ENCODE measurements around the gene UBE2E1.

The UBE2E1 gene

DNA sequence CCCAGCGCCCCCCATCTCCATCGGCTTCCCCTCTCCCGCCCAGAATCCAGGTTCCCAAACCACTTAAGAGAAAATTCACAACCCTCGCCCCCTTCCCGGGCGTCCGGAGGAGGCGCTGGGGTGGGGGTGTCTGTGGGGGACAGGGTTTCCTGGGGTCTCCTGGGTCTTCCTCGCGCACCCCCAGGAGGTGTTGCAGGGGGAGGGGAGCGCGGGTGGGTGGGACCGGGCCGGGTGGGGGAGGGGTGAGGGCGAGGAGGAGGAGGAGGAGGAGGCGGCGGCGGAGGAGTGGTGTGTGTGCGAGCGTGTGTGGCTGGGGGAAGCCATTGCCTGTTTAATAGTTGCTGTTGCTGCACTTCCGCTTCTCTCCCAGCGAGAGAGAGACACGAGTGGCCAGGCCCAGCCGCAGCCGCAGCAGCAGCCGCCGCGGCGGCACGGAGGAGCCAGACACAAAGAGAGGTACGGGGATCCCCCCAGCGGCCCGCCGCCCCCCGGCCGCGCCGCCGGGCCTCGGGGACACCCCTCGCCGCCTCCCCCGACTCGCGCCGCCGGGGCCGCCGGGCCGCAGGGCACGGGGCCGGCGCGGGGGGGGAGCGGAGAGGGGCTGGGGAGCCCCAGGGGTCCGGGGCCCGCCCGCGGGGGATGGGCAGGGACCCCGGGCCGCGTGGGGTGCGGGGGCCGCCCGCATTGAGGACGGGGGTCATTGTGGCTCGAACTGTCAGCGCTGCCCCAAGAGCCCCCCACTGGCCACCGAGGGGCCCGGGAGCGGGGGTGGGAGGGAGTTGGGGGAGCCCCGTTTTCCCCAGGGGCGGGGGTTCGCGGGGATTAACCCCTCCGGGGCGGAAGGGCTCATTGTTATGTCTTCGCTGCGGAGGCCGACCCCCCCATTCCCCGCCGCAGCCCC, at the start of gene UBE2E1:
Gene UBE2E1 (plus strand): TSS at position 323 of the 901 bp plus-strand sequence. CDS start 1,315 bp downstream, outside the sequence.
- DNase-seq = peak; percentile 39 to 72

DNA sequence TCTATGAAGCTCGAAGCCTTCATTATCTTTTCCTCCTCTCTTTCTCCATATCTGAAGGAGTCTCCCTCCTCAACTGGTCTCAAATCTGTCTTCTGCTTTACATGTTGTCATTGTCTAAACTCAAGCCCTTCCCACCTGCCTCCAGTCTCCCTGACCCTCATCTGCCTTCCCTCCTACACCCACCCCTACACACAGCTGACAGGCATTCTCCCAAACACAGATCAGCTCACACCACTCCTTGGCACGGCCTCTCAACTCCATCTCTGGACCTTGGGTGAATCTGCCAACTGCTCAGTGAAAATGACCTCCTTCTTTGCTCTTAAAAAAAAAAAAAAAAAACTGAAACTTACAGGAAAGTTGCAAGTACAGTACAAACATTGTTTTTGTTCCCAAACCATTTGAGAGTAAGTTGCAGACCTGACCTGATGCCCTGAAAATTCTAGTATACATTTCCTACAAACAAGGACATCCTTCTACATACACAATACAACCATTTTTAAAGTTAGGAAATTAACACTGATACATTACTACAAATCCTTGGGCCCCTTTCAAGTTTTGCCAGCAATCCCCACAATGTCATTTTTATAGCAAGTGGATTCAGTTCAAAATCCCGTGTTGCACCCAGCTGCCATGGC, 49.4 kb upstream of the UBE2E1 start:
- no peak for DNase-seq

DNA sequence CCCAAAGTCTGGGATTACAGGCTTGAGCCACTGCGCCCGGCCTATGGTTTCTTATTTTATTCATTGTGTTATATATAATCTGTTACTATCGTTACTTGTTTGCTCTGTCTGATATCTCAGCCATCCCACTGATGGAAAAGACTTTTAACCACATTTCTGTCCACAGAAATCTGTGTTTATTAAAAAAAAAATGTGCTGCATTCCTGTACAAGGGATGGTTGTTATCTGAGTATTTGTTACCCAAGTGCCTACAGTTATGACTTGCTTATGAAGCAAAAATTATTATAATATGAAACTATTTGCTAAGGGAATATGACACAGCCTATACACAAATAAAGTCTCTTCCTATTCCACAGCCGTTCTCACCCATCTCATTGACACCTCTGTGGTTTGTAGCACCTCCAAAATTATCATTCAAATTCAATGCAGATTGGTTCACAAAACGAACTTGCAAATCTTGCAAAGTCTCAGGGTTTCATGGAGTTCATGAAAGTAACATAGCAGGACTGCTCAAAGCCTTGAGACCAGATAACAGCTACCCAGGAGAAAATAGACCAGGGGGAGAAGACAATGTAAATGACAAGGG, 47.4 kb upstream of the UBE2E1 start:
- no peak for DNase-seq

DNA sequence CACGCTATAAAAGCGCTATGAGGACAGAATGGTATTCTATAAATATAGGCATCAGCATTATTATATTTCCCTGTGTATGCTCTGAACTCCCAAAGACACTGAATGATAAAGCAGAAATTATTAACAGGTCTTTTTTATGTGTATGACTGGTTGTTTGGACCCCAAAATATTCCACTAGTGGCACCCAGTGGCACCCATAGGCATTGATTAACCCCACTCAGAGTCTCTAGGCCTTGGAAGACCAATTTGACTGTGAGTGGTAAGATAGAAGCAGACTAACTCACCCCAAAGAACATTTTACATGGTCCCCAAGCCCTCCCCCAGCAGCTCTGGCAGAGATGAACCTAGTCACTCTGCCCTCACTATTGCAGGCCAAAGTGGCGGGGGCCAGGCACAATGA, 45.4 kb upstream of the UBE2E1 start:
- no peak for DNase-seq

DNA sequence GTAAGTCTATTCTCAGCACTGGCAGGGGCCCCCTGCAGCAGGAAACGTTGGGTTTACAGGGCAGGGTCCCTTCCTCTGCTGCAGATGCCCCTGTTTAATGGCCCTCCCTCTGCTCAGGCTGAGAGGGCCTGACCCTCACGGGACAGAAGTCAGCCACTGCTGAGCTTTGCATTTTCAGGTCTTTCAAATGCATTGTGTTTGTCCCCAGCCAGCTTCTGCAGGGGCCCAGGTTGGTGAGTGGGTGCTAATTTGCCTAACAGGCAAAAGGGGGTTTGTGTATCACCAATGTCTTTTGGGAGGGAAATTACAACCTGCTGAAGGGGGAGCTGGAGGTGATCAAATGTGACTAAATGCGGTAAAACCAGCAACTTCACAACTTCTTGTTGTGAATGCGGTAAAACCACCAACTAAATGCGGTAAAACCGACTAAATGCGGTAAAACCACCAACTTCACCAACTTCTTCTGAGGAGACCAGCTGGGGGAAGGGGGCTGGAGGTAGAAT, 44.8 kb upstream of the UBE2E1 start:
- DNase-seq = peak; percentile 29 to 30

DNA sequence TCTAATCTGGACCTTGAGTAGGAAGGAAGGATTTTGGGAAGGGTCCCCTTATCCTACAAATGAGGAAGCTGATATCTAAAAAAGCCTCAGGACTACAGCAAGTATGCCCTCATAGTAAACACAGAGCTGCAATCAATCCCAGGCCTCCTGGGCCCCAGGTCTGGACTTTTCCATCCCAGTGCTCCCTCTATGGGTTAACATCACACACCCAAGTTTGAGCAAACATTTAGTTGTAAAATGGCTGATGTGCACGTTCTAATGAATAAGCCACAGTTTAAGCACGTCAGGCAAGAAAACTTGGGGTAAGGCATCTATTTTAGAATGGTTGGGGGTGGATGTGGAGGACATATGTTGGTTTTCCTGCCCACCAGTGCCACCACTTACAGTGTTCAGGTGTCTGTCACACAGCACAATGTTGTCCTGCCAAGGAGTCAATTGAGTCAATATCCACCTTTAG, 44.3 kb upstream of the UBE2E1 start:
- DNase-seq = peak in 1 of 2 experiments; percentile 65

DNA sequence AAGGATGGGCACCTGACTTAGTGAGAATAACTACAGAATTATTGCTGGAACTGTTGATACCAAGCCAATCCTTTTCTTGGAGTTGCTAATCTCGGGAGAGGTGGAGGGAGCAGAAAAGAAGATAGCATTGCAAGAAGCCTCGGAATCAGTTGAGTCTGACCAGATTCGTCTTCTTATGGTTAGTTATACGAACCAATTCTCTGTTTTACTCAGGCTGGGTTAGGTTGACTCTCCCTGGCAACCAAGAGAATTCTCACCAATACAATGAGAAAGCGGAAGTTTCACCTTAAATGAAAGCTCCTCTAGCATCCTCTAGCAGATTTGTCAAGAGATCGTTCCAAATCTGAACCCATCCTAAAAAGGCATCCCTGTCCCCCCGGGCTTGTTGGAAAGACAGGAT, 43.5 kb upstream of the UBE2E1 start:
- no peak for DNase-seq

DNA sequence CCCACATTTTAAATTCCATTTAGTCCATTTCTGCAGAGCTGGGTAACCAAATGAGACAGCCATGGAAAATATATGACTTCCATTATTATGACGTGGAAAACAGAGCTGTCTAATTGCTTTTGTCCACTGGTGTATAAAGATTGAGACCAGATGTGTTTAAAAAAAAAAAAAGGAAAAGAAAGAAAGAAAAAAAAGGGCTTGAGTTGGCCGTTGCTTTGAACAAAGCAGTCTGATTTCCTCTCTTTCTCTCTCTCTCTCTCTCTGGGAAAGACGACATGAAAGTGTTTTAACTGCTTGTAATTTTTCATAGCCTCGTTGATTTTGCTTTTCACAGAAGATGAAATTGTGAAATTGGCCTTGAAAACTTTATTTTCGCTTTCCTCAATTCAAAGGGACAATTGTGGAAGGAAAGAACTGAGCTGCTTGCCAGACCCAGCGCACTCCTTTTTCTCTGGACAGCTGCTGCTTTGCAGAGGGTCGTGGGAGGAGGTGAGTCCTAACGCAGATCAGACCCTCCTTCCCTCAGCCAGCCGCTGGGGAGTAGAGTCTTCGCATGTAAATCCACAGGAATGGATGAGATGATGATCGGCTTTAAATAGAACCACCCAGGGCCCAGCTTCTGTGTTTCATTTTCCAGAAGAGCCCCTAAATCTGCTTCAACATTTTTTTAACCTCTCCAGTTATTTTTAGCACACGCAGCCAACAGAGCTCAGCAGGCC, 42.8 kb upstream of the UBE2E1 start:
- no peak for DNase-seq

DNA sequence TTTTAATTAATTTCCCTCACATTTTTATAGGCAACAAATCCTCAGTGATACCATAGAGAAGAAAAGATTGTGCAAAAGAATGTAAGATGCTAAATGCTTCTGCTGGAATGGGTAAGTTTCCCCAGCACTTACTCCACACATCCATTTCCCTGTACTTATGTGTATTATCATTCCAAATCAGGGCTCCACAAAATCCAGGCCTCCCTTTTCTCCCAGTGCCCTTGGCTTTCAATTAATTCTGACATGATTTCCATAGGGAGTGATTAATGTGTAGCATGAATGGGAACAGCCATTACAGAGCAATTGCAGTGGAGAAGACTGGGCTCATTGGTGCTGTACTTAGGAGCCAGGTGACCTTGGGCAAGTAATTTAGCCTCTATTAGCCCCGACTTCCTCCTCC, 41.3 kb upstream of the UBE2E1 start:
- DNase-seq = no peak

DNA sequence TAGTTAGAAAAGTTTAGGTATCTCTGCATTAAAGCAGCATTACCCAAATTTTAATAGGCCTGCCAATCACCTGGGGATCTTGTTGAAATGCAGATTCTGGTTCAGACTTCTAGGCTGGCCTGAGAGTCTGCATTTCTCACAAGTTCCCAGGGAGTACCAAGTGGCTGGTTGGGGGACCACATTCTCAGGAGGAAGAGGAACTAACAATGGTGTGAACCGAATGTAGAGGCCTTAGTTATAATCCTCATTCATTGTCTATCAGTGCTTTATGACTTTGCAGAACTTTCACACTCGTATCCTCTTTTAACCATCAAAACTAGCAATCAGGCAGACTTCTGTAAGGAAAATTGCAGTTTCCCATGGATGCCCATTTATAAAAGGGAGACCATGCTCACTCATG, 38.2 kb upstream of the UBE2E1 start:
- no peak for DNase-seq

DNA sequence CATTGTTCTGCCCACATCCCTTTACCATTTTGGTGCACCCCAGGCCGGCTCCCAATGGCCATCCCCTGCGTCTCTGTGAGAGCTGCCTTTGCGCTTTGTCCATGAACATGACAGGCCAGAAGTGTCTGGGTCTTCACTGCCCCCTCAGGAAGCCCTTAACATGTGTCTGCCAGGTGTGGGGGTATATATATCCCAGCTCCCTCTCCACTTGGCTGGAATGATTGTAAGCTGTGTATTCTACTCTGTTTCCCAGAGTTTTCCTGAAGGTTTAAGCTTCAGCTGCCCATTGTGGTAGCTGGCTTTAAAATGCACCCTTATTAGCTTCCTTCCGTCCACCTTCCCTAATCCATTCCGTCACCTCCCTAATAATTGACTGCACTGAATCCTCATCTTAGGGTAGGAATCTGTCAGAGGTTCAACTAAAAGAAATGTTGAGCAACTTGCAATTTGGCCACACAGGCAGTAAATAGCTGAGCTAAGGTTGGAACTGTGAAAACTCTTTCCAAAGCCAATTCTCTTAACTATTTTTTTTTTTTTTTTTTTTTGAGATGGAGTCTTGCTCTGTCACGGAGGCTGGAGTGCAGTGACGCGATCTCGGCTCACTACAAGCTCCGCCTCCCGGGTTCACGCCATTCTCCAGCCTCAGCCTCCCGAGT, 30.4 kb upstream of the UBE2E1 start:
- DNase-seq = no peak

DNA sequence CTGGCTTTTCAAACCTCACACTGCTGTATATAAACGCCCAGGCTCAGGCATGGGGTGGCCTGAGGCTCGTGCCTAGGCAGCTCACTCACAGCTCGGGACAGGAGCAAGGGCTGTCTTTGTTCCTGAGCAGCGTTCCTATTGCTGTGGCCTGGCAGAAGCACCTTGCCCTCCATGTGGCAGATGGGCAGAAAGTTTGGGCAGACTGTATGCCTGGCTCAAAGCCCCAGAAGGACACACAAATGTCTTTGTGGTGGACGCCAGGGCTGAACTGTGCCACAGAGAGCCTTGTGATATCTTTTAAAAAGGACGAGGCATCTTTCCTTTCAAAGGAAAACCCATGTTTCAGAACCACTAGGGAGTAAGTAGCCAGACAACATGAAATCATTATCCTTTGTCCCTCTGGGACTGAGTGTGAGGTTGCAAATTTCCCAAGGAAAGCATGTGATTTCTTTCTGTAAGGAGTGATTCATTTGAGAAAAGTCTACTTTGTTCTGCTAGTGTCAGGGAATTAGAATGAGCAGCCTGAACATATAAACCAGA, 29.3 kb upstream of the UBE2E1 start:
- DNase-seq = no peak

DNA sequence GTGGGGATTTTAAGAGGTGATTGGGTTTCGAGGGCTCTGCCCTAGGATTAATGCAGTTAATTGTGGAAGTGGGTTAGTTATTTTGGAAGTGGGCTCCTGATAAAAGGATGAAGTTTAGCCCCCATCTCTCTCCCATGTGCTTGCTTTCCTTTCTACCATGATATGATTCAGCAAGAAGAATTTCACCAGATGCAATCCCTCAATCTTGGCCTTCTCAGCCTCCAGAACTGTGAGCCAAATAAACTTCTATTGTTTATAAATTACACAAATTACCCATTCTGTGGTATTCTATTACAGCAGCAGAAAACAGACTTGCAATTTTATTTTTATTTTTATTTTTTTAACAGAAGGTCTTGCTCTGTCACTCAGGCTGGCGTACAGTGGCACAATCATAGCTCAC, 27.3 kb upstream of the UBE2E1 start:
- DNase-seq = no peak

DNA sequence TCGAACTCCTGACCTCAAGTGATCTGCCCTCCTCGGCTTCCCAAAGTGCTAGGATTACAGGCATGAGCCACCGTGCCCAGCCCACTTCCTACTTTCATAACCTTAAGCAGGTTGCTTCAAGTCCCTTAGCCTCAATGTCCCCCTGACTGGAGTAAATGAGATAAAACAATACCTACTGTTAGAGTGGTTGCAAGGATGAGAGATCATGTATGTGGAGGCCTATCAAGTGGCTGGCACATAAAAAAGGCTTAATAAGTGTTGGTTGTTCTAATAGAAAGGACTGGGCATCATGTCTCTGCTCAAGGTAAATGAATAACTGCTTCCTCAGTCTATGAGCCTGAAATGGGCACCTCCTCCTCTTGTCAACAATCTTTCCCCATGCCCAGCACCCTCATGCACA, 25.9 kb upstream of the UBE2E1 start:
- DNase-seq = no peak

DNA sequence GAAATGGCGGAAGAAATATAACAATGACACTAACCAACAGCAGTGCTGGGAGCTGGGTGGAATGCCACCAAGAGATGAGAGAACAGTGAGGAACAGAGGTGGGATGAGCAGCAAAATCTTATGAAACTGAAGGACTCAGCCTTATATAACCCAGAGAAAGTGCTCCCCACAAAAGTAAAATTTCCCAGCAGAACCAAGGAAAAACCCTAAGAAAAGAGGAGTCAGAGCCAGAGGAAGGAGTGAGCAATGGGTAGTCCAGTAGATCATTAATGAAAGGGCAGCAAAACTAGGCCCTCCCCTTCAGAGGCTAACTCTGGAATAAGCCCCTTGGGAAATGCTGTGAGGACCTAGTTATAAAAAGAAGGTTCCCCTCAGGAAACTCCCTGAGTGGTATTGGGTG, 24.7 kb upstream of the UBE2E1 start:
- no peak for DNase-seq

DNA sequence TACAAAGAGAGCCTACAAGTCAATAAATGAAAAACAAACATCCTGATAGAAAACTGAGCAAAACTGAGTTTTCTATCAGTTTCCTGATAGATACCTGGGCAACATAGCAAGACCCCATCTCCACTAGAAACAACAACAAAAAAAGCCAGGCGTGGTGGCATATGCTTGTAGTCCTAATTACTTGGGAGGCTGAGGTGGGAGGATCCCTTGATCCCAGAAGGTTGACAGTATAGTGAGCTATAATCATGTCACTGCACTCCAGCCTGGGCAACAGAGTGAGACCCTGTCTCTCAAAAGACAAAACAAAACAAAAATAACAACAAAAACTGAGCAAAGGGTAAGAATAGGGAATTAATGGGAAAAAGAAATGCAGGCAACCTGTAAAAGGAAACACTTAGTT, 23.9 kb upstream of the UBE2E1 start:
- DNase-seq = no peak

DNA sequence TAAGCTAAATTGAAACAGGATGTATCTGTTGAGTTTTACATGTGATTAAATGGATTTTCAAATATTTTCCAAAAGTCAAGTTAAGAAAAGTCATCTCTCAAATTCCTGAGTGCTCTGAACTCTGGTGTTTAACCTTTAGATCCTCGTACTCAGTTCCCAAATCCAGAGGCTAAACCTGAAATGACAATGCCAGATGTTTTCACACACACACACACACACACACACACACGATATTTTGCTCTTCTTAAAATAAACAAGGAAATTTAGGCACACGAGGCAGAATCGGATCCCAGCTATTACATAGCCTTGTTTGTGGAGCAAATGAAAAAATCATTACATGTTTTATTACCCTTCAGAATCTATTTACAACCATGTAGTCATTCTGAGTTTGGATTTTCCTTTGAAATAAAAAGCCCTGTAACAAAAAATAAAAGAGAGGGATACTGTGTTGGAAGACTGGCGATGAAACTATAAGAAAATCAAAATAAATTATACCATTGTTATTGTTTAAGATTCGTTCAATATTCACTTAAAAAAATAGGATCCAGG, 20.6 kb upstream of the UBE2E1 start:
- DNase-seq = no peak

DNA sequence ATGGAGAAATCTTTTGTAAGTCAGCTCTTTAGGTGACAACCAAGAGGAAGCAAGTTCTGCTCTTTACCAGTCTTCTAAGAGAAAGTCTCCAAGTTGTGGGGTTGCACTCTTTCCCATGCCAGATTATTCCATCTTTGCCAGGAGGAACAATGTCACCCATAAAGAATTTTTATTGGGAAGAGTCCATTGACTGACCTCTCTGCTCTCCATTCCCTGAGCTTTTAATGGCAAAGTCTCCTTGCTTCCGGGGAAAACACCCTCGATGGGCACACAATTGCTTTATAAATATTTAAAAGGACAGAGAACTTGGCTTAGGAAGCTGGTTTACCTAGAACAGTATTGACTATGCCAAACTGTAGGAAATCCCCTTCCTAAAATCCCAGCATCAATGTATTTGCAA, 19.9 kb upstream of the UBE2E1 start:
- DNase-seq = no peak

DNA sequence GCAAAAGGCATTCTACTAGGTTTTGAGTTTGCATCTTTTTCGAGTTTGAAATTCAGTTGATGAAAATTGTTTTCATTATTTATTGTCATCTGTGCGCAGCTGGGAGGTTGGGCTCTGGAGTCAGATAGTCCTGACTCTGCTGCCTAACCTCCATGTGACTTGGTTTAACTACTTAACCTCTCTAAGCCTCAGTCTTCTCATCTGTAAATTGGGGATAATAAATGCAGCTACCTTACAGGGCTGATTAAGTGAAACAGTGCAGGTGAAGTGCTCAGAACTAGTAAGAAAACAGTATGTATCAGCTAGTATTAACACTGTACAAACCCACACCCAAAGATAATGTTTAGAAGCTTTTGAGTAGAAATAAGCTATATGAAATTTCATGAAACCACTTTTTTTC, 14.1 kb upstream of the UBE2E1 start:
- no peak for DNase-seq

DNA sequence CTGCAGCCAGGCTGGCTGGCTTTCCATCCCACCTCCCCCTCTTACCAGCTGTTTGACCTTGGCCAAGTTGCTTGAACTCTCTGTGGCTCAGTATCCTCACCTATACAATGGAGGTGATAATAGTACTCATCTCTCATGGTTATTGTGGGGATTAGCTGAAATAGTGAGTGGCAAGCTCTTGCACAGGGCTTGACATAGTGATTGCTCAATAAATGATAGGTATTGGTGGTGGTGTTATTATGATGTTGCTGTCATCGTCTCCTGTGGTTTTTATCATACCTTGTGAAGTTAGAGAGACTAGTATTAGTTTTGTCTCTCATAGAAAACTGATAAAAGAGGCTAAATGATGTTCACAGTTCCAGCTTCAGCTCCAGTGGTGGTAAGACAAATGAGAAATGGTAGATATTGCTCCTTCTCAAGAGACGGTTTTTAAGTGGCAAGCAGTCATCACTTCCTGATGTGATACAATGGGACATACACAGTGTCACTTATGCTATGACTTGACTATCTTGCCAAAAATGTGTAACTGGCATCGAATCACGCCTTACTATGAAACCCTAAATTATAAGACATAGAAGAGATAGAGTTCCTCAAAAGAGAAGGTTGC, 12.1 kb upstream of the UBE2E1 start:
- no peak for DNase-seq

DNA sequence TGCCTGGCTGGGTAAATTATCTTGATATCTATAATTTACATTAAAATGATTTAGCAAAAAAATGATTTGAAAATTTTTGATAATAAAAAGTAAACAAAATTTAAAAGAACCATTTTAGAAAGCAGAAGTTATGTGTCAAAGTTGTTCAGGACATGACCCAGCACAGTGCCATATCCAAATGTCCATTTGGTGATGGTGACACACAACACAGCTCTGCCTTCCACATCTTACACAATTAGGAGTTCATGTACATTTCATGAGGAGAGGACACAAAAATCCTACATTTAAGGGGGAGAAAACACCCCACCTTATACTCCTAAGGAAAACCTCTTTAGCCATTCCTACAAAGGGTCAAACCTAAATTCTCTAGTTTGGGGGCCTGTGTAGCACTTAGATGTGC, 10.7 kb upstream of the UBE2E1 start:
- DNase-seq = no peak

DNA sequence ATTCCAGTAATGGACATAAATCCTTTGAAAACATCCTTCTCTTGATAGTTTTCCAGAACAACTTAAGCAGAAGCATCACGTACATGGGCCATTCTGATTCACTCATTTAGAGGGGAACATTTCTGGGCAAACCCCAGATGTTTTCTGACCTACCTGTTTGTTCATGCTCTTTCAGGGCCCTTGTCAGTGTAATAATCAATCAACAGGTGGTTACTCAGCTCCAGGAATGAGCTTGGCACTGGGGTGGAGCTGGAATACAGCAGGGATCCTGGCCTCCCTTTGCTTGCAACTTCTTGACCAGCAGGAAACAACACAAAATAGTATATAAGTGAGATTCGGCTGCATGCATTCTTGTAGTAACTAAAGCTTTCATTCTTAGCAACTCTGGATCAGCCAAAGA, 9.2 kb upstream of the UBE2E1 start:
- no peak for DNase-seq

Measured in NCI-H526 (cell line).